ENCODE data around the gene BMPR1B.

Gene BMPR1B

DNA sequence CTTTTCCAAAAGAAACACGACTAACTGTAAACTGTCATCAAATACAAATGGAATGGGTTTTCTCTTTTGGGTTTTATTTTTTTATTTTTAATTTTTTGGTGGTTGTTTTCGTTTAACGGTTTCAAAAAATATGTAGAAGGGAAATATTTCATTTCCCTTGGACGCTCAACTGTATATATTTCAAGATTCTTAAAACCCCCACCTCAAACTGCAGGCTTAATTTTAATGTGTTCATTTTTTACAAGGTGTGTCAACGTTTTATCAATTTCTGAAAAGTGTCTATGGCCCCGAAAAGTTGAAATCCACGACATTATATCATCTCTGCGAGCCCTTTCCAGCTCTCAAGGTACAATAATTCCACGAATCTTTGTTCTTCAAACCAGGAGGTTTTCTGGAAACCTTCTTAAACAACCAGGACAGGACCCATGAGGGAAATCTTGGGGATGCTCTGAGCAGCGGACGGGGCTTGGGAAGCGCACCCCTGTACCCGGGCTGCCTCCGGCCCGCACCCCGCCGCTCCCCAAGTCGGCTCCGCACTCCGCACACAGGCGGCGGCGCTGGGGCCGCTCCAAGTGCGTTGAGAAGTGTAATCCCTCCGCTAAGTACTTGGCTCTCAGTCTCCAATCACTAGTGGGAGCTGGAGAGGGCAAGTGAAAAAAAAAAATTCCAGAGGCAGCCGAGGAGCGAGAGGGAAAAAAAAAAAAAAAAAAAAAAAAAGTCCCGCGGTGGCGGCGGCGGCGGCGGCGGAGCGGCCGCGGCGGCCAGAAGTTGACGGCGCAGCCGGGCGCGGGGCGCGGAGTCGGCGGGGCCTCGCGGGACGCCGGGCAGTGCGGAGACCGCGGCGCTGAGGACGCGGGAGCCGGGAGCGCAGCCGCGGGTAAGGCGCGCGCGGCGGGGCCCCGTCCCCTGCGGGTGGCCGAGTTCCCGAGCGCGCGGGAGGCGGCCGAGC lies at the start of gene BMPR1B:
Gene BMPR1B (plus strand): TSS at position 764 of the 949 bp plus-strand sequence. CDS start 346,470 bp downstream, outside the sequence.
- peak; percentile 32 for DNase-seq
- in situ Hi-C loops (cut with MboI; ENCODE audit: low pct_unique_long_range_greater_than_20kb, low sequenced_read_pairs) = no loop called here

DNA sequence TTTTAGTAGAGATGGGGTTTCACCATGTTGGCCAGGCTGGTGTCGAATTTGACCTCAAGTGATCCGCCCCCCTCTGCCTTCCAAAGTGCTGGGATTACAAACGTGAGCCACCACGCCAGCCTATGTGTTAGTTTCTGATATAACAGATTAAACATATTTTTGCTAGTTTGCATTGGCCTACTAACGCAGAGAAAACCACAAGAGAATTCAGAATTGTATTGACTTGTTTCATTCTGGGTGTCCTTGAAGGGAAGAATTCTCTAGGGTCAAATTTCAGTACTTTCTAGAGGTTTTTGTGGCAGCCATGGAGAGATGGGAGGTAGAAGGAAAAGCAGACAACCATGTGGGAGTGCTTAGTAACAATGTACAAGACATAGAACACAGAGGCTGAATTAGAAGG lies 46.1 kb upstream of the BMPR1B start:
- DNase-seq = no peak
- in situ Hi-C loops (cut with MboI; ENCODE audit: low pct_unique_long_range_greater_than_20kb, low sequenced_read_pairs) = no loop called here

- in situ Hi-C loops (cut with MboI; ENCODE audit: low pct_unique_long_range_greater_than_20kb, low sequenced_read_pairs) = no loop called here
- DNase-seq = no peak
Measured at GRCh38 chr4:94714365-94715160, 43.2 kb upstream of the BMPR1B start.

DNA sequence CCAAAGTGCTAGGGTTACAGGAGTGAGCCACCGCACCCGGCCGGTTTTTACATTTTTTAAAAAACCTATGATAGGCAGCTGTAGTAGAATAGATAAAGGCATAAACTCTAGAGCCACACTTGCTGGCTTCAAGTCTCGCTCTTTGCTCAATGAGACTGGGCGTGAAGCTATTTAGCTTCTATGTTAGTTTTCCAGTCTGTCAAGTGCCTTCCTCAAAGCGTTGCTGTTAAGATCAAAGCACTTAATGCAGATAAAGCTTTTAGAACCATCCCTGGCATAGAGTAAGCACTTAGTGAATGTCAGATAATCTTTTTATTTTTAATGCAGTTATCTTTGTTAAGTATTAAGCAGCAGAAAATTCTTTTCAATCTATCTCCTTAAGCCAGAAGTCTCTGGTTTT lies 42.0 kb upstream of the BMPR1B start:
- DNase-seq = no peak
- in situ Hi-C loops (cut with MboI; ENCODE audit: low pct_unique_long_range_greater_than_20kb, low sequenced_read_pairs) = no loop called here

DNA sequence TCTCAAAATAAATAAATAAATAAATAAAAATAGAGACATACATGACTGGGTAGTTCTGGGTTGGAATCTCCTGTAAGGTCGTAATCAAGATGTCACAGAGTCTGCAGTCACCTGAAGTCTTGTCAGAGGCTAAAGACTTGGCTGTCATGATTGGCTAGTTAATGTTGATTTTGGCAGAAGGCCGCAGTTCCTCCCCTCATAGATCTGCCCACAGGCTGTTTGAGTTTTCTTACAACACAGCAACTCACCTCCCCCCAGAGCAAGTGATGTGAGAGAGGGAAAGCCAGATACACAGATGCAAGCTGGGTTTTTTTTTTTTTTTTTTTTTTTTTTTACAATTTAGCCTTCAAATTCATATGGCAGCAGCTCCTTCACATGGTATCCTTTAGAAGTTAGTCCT lies 36.4 kb upstream of the BMPR1B start:
- in situ Hi-C loops (cut with MboI; ENCODE audit: low pct_unique_long_range_greater_than_20kb, low sequenced_read_pairs) = no loop called here
- DNase-seq = no peak

- in situ Hi-C loops (cut with MboI; ENCODE audit: low pct_unique_long_range_greater_than_20kb, low sequenced_read_pairs) = no loop called here
- no peak for DNase-seq
Measured at GRCh38 chr4:94722270-94722669, 35.5 kb upstream of the BMPR1B start.

DNA sequence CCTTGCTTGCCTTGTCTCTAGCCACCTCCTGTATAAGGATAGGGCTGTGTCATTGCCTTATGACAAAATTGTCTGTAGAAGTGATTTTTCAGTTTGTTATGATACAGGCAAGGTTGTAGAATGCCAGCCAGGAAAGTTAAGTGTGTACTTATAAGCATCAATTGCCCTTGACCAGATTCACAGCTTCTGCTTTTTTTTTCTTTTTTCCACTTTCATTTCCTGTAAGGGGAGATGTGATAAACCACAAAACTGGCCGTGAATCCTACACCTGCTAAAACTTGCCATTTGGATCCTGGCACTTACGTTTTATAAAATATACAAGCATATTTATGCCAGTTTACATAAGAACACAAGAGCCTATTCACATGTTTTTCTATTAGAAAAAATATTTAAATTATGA lies 35.0 kb upstream of the BMPR1B start:
- in situ Hi-C loops (cut with MboI; ENCODE audit: low pct_unique_long_range_greater_than_20kb, low sequenced_read_pairs) = no loop called here
- peak; percentile 44 for DNase-seq

DNA sequence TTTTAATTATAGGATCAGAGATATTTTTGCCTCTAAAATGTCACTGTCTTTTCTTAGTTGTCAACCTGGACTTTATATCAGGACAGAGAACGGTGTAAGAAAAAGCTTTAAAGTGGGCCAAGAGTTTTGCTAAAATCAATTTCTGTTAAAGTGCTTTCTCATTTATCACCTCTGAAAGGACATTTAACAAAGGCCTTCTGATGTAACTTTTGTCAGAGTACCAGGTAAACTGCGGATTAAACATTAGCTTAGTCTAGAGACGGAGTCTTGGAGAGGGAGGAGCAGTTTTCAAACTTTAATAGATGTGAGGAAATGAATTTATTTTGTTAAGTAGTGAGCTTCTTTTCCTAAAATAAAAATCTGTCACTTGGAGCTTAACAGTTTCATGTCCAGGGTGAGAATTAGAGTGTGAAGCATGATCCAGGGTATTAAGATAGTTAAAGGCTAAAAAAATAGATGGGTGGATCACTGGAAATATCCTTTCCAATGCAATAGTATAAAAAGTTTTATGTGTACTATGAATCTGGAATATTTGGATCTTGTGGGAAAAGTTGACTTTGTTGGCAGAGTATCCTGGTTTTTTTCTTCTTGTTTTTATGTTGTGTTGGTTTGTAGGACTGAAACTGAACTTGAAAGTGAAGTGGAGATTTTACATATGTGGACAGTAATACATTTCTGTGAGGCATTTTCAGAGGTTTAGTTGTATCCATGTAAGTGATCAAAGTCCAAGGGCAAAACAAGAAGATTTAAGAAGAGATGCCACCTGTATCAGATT lies 33.6 kb upstream of the BMPR1B start:
- in situ Hi-C loops (cut with MboI; ENCODE audit: low pct_unique_long_range_greater_than_20kb, low sequenced_read_pairs) = no loop called here
- DNase-seq = no peak

GRCh38 chr4:94726524-94727123 lies 31.1 kb upstream of the BMPR1B start:
- in situ Hi-C loops (cut with MboI; ENCODE audit: low pct_unique_long_range_greater_than_20kb, low sequenced_read_pairs) = no loop called here
- DNase-seq = no peak

DNA sequence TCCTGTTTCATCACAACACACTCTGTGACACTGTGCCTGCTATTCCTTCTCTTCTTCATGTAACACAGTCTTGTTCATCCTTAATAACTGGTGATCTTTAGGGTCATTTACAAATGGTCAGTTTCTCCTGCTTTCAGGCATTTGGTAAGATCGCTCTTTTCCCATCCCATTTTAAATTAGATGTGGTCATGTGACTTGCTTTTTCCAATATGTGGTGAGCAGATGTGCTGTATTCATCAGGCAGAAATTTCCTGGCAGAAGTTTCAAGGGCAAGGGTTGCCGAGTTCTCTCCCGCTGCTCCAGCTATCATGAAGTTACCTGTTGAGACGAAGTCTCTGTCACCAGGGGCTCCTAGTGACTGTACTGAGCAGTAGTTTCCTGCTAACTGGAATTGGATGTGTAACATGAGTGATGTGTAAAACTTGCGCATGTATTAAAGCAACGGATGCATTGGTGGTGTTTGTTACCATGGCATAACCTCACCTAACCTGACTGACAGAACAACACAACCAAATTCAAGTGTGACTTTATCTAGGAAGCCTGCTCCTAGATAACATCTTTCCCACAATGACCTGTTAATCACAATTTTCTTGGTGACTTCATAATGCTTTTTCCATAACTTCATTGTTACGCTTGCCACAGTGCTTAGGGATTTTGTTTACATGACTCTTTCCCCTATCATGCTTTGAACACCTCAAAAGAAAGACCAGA lies 29.5 kb upstream of the BMPR1B start:
- DNase-seq = no peak
- in situ Hi-C loops (cut with MboI; ENCODE audit: low pct_unique_long_range_greater_than_20kb, low sequenced_read_pairs) = no loop called here

DNA sequence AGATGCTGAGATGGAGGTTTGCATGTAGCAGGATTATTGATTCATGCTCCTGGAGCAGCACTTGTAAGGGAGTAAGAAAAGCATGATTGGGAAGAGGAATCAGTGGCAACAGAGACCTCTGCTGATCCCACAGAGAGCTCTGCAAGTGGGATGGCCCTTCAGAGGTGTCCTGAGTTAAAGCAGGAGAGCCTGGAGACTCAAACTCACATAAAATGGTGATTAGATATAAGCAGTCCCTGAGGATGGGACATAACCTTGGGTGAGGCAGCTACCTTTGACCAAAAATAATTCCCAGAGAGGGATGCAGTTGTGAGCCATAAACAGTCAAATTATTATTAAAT lies 25.4 kb upstream of the BMPR1B start:
- no peak for DNase-seq
- in situ Hi-C loops (cut with MboI; ENCODE audit: low pct_unique_long_range_greater_than_20kb, low sequenced_read_pairs) = no loop called here

DNA sequence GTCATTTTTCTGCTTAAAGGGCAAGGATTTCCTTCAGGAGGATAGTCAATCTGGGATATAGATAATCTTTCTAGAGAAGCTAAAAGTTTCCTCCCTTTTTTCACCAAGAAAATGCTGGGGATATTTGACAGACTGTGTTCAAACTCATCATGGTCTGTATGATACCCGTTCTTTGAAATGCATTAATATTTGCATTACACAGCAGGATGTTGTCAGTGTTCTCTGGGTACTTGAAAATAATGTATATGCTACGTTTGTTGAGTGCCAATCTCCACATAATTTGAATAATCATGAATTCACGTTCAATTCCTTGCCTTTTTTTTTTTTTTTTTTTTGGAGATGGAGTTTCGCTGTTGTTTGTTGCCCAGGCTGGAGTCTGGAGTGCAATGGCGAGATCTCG lies 18.0 kb upstream of the BMPR1B start:
- no peak for DNase-seq
- in situ Hi-C loops (cut with MboI; ENCODE audit: low pct_unique_long_range_greater_than_20kb, low sequenced_read_pairs) = no loop called here

GRCh38 chr4:94741304-94741703 lies 16.5 kb upstream of the BMPR1B start:
- no peak for DNase-seq
- in situ Hi-C loops (cut with MboI; ENCODE audit: low pct_unique_long_range_greater_than_20kb, low sequenced_read_pairs) = no loop called here

DNA sequence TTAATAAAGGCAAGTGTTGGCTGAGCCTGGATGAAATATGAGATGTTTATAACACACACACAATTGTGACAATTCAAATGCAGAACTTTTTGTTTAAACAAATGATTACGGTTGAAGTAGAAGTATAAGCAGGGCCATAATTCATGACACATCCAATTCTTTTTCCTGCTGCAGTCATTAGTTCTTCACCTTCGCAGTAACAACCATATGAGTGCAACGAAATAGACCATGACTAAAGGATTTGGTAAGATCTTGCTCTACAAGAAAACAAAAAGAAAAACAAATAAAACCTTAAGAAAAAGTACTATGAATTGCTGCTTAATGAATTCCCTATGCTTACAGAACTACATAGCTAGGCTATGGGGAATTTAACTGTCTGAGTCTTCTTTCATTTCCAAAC lies 13.9 kb upstream of the BMPR1B start:
- in situ Hi-C loops (cut with MboI; ENCODE audit: low pct_unique_long_range_greater_than_20kb, low sequenced_read_pairs) = no loop called here
- no peak for DNase-seq

DNA sequence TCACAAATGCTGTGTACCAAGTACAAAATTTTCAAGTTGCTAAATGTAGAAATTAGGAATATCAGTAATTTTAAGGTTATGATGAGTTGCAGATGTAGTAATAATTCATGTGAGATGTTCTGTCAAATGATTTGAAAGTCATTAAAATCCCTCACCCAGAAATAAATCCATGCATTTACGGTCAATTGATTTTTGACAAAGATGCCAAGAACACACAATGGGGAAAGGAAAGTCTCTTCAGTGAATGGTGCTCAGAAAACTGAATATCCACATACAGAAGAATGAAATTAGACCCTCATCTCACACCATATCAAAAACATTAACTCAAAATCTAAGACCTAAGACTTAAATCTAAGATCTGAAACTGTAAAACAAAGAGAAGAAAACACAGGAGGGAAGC lies 12.9 kb upstream of the BMPR1B start:
- in situ Hi-C loops (cut with MboI; ENCODE audit: low pct_unique_long_range_greater_than_20kb, low sequenced_read_pairs) = no loop called here
- DNase-seq = no peak

DNA sequence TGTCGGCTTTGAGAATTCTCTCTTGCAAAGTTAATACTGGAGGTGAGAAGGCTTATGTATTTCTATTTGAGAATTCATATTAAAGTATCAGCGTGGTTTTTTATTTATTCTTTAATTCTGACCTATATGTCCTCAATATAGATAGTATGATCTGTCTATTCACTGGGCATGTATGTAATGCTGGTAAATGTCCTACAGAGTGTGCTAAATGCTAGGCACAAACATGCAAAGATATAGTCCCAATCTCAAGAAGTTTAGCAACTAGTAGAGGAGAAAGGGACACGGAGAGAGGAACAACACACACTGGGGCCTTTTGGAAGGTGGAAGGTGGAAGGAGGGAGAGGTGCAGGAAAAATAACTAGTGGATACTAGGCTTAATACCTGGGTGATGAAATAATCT lies 11.0 kb upstream of the BMPR1B start:
- no peak for DNase-seq
- in situ Hi-C loops (cut with MboI; ENCODE audit: low pct_unique_long_range_greater_than_20kb, low sequenced_read_pairs) = no loop called here

GRCh38 chr4:94758141-94758699 lies 465 bp downstream of the BMPR1B start:
- in situ Hi-C loops (cut with MboI; ENCODE audit: low pct_unique_long_range_greater_than_20kb, low sequenced_read_pairs) = no loop called here
- no peak for DNase-seq

- DNase-seq = peak; percentile 22
- in situ Hi-C loops (cut with MboI; ENCODE audit: low pct_unique_long_range_greater_than_20kb, low sequenced_read_pairs) = no loop called here
Measured at GRCh38 chr4:94758700-94759399, 1.1 kb downstream of the BMPR1B start.

Measured in KBM-7 (cell line).